GM19043 (cell line): ENCODE results near the gene NUMBL.

Experiments used
- ATAC-seq: cut with Tn5 transposase; IDR thresholded peaks from one replicate; pipeline ENCODE4 v1.9.1; 2021; ENCODE audit warnings: low read depth; ENCODE audit not compliant: unreplicated experiment

Gene NUMBL

DNA sequence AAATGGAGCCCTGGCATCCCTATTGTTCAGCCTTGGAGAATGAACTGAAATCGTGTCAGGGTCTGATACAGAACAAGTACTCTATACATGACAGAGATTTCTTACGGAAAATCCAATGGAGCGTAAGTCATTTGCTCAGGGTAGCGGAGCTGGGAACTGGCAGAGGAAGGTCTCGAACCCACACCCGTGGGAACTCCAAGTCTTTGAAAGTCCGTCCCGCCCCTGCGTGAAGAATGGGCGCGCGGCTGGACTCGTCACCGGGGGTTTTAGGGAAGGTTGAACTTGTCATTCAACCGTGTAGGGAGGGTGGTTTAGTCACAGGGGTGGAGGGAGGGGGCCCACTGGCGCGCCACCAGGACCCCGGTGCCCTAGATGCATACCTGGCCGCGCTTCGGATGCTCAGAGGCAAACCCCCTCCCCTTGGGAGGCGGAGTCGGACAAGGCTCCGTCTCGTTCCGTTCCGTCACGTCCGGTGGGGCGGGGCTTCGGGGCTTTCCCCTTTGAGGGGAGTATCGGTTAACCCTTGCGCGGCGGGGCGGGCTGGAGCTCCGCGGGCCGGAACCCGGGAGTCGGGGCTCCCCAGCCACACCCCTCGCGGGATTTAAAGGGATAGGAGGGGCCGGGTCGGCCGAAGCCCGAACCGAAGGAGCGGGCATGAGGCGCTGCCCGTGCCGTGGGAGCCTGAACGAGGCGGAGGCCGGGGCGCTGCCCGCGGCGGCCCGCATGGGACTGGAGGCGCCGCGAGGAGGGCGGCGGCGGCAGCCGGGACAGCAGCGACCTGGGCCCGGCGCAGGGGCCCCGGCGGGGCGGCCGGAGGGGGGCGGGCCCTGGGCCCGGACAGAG, 26.3 kb upstream of the NUMBL start, which contains the start of the genes COQ8B and ITPKC:
Gene COQ8B, minus strand, starts transcription at position 405 of the 843 bp plus-strand sequence. CDS start 2,254 bp downstream, outside the sequence.
Gene ITPKC, plus strand, starts transcription at position 631 of the 843 bp plus-strand sequence. Its CDS starts 24 bp downstream, at position 655.
- ATAC-seq: peak; percentile 63

GRCh38 chr19:40716031-40716481, 25.6 kb upstream of the NUMBL start:
- ATAC-seq: no peak

DNA sequence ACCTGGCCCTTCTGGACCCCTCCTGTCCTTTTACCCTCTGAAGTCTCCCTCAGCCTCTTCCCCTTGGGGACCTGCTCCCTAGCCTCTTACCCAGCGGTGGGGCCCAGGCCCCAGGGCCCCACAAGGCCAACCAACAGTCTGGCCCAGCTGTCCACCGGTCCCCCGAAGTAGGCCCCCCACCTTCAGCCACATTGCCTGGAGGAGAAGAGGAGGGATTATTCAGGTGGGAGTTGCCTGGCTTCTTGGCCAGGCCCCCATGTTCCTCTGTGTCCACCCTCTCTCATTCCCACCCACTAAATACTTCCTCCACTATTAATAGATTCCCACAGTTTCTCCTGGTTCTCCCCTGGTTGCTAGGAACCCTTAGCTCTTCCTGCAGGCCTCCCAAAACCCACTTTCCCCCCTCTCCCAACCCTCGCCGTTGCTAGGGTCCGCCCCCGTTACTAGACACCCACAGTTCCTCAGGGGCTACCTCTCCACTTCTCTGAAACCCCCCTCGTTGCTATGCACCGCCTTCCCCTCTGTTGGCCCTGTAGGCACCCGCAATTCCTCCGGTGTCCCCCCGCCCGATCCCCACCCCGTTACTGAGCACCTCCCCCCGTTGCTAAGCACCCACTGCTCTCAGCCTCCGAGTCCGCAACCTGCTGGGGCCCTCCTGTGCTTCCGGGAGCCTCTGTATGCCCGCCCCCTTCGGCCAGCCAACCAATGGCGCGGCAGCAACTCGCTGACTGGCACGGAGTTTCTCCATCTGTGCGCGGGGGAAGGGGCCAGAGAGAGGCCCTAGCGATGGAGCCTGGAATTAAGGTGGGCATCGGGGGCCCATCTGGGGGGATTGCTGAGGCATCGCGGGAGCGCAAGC, 24.2 kb upstream of the NUMBL start:
- peak; percentile 54 for ATAC-seq

- ATAC-seq: no peak
Measured at GRCh38 chr19:40713939-40714338, 23.5 kb upstream of the NUMBL start.

- ATAC-seq: no peak
Measured at GRCh38 chr19:40709817-40710216, 19.4 kb upstream of the NUMBL start.

GRCh38 chr19:40707615-40708014, 17.2 kb upstream of the NUMBL start:
- no peak for ATAC-seq

DNA sequence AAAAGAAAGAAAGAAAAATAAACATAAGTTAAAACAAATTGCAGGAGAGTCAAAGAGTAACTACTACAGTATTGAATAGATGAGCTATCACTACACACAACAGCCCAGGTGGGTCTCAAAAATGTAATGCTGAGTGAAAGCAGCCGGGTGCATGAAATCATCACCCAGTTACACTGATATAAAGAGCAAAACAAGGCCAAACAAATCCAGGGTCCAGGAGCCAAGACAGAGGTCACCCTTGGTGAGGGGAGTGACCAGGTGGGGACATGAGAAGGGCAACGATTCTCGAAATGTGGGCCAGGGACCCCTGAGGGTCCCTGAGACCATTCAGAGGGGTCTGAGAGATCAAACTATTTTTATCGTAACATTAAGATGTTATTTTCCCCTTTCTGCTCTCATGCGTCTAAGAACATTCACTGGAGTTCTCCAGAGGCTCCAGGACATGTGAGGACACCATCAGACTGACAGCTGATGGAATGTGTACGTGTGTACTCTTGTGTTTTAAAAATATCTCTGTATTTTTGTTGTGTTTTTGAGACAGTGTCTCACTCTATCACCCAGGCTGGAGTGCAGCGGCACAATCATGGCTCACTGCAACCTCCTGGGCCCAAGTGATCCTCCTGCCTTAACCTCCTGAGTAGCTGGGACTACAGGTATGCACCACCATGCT, 15.6 kb upstream of the NUMBL start:
- ATAC-seq: no peak

- ATAC-seq: no peak
Measured at GRCh38 chr19:40705362-40705651, 14.9 kb upstream of the NUMBL start.

DNA sequence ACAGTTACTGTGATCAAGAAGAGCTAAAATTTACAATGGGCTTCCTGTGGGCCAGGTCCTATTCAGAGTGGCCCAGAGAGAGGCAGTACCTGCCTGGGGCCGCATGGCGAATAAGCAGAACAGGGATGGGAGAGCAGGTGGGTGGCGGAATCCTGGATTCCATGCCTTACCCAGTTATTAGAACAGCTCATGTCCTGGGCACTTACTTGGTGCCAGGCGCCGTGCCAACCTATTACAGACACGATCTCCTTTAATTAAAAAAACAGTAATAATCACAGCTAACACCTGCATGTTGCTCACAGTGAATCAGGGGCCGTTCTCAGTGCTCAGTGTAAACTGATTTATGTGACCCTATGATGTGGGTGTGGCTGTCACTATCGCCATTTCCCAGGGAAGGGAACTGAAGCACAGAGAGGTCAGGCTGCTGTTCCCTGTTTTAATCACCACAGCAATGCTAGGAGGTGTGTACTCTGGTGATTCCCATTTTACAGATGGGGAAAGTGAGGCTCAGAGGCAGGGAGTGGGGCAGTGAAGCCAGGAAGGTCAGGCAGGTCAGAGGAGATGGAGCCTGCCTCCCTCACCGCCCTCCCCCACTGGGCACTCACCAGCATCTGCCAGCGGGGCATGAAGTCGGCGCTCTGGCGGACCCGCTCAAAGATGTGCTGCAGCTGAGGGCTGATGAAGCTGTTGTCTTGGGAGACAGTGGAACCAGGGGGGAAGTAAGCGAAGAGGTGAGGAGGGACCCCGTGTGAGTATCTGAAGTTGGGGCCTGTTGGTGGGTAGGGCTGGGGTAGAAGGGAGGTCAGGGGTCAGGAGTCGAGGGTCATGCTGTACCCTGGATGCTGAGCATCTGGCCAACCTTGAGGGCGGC, 14.3 kb upstream of the NUMBL start:
- no peak for ATAC-seq

DNA sequence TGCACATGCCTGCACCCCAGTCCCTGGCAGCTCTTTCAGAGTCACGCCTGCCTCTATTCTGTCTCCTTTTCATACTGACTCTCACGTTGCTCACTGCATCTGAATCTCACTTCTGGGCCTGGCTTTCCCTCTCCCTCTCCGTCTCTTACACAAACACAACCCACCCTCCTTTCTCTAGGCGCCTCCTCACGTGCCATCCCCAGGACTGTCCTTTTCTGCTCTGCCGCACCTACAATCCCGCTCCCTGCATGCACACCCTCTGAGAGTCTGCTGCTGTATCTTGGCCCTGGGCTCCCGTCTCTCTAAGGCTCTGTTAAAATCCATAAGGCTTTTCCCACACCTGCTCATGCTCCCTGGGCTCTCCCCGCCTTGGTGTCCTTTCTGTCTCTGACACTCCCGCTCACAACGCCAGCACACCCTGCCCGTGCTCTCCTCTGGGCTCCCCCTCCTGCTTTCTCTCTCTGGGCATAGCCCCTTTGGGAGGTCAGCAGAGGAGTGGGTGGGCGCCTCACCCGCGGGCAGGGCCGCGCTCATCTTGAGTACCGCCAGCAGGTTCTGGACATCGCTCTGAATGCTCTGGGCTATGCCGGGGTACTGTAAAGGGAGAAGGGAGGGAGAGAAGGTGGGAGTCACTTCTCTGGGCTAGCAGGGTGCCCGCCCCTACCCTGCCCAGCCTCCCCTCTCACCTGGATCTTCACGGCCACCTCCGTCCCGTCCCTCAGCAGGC, 12.7 kb upstream of the NUMBL start:
- no peak for ATAC-seq

GRCh38 chr19:40702337-40703012, 12.0 kb upstream of the NUMBL start:
- no peak for ATAC-seq

DNA sequence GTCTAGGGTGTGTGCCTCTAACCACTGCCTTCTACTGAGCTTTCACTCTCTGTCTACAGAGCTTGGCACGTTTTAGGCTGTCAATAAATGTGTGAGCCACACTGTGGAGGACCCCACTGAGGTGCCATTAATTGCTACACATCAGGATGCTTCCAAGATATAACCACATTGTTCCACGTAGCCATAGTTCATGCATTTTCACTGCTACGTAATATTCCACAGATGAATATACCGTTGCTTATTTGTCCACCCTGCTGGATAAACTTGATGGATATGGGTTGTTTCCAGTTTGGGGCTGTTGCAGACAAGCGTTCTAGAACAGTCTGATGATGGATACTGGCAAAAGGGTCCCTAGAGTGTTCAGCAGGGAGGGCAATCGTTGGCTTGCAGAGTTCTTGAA, 11.3 kb upstream of the NUMBL start:
- no peak for ATAC-seq

- no peak for ATAC-seq
Measured at GRCh38 chr19:40700083-40700482, 9.6 kb upstream of the NUMBL start.

DNA sequence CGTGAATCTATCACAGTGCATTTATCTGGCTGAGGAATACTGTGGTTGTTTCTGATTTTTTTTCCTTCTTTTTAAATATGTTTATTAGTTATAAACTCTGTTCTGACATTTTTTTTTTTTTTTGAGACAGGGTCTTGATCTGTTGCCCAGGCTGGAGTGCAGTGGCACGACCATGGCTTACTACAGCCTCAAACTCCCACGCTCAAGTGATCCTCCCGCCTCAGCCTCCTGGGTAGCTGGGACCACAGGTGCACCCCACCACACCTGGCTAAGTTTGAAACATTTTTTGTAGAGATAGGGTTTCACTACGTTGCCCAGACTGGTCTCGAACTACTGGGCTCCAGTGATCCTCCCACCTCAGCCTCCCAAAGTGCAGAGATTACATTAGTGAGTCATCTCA, 6.6 kb upstream of the NUMBL start:
- ATAC-seq: no peak

- no peak for ATAC-seq
Measured at GRCh38 chr19:40695881-40696280, 5.4 kb upstream of the NUMBL start.

DNA sequence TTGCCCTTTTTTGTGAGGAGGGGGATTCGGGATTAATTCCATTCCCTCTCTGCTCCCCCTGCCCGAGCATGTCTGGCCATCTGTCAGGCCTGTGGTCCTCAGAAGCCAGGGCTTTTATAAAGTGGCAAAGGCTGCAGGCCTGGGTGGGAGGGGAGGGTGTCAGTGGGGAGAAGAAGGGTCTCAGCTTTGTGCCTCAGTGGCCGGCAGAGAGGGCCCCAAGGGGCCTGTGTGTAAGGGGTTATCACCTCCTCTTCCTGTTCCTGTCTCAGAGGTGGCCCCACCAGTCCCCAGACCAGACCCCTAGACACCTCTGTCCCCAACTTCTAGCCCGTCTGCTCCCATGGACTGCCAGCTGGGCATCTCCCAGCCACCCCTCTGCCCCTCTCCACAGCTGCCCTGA, 3.4 kb upstream of the NUMBL start:
- ATAC-seq: no peak

DNA sequence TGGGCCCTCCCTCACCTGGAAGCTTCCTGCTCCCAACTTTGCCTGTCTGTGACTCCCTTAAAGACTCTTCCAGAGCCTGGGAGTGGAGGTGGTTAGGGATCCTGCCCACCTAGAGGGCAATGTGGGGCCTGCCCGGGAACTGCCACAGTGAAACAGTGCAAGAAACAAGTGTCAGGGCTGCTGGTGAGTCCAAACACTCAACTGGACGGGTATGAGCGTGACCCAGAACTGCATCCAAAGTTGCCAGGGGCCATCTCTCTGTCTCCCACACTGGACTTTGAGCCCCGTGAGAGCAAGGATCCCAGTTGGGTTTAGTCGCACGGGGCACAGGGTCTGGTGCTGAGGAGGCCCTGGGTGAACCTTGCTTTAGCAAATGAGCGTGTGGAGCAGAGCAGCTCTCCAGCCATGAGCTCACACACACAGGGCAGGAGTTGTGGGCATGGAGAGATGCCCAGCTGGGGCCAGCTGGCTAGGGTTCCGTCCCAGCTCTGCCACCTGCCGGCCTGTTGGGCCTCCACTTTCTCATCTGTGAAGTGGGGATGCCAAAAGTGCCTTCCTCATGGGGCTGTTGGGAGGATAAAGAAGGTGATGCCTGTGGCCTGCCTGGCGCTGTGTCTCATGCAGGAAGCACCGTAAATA, 2.8 kb upstream of the NUMBL start:
- no peak for ATAC-seq

DNA sequence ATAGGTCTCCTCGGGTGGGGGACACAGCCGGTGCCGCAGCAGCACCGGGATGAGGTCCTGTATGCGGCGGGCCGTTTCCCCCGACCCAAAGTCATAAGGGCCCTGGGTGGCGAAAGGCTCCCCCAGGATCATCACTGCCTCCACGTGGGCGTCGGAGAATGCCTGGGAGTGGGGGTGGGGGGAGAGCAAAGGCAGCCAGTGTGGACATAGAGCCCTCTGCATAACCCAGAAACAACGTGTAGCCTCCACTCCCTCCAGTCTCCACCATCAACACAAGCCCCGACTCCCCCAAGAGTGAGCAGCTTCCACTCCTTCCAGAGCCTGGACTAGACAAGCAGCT, 1.7 kb upstream of the NUMBL start:
- no peak for ATAC-seq
